K562 (cell line): ENCODE results near the gene DBX1.

ENCODE experiments used
- CREB1 ChIP-seq, 2 experiments: sonication (generic) in 1 of 2; formaldehyde crosslinking in 1 of 2; IDR thresholded peaks; 2 replicates each; pipeline versions ENCODE4 v1.6.1 to v1.8.0; 2012 to 2022; ENCODE audit warnings: inconsistent platforms in 1 of 2, mild to moderate bottlenecking in 1 of 2, missing genetic modification reagents in 1 of 2, moderate library complexity in 1 of 2
- HCFC1 ChIP-seq: IDR thresholded peaks from 2 replicates; pipeline ENCODE4 v1.6.1; 2012; ENCODE audit warnings: low read depth, low read length, improper control_type of control experiment

GRCh38 chr11:20157728-20158127 lies 2.5 kb downstream of the DBX1 start:
- TF ChIP-seq CREB1 (IDR thresholded peaks at IDR 0.05) (no peak), CREB1 (CRISPR knock-in tag; IDR thresholded peaks at IDR 0.05) (no peak), HCFC1 (no peak)
